SK-N-MC (cell line): ENCODE results near the gene FAM149A.

Experiments used
- EZH2 ChIP-seq: fragments of 200-600 bp; sonication (generic); IDR thresholded peaks from one replicate; pipeline ENCODE4 v1.6.1; 2017; ENCODE audit warnings: antibody characterized with exemption
- POLR2AphosphoS5 ChIP-seq: IDR thresholded peaks from 2 replicates; pipeline ENCODE4 v1.6.1; 2012; ENCODE audit warnings: mild to moderate bottlenecking, low read depth, low read length, borderline replicate concordance

GRCh38 chr4:186146458-186146857 is 42.0 kb downstream of the FAM149A start:
- no peak for TF ChIP-seq EZH2
- TF ChIP-seq POLR2AphosphoS5, result no peak
